ENCODE results near the gene EFCAB5. TPM values are rescaled to one million over a fixed set of nuclear protein-coding genes. Genes with fewer than 3 reads are reported as not detected.

EFCAB5 gene
- total RNA-seq, 1 donor from 2014 or later = 0.26 TPM

GRCh38 chr17:29905879-29906167, 35.6 kb upstream of the EFCAB5 start:
- Mint-ChIP-seq H3K4me3 (ENCODE audit: unreplicated experiment) (peak overlapping the region; percentile 42), H3K36me3 (ENCODE audit: low read depth, unreplicated experiment) (peaks cover 20% of the 10 kb centered on the region), H3K27me3 (ENCODE audit: unreplicated experiment) (no peaks in the 10 kb centered on the region), H3K27ac (ENCODE audit: unreplicated experiment) (no peak overlapping the region), H3K9me3 (ENCODE audit: unreplicated experiment) (no peaks in the 10 kb centered on the region), H3K4me1 (ENCODE audit: unreplicated experiment) (no peaks in the 10 kb centered on the region)
- TF ChIP-seq CTCF (IDR thresholded peaks at IDR 0.05; ENCODE audit: unreplicated experiment) = no peak
- DNase-seq (ENCODE audit: low spot score) = no peak

- no peaks in the 10 kb centered on the region for H3K27me3 Mint-ChIP-seq (ENCODE audit: unreplicated experiment)
- H3K4me3 Mint-ChIP-seq (ENCODE audit: unreplicated experiment) = peak overlapping the region; percentile 80
- no peaks in the 10 kb centered on the region for H3K4me1 Mint-ChIP-seq (ENCODE audit: unreplicated experiment)
- no peaks in the 10 kb centered on the region for H3K9me3 Mint-ChIP-seq (ENCODE audit: unreplicated experiment)
- peaks cover 20% of the 10 kb centered on the region for H3K36me3 Mint-ChIP-seq (ENCODE audit: low read depth, unreplicated experiment)
- H3K27ac Mint-ChIP-seq (ENCODE audit: unreplicated experiment) = no peak overlapping the region
- TF ChIP-seq CTCF (IDR thresholded peaks at IDR 0.05; ENCODE audit: unreplicated experiment) = no peak
- no peak for DNase-seq (ENCODE audit: low spot score)
Observed at GRCh38 chr17:29906969-29907368, 34.5 kb upstream of the EFCAB5 start.

- no peak for TF ChIP-seq CTCF (IDR thresholded peaks at IDR 0.05; ENCODE audit: unreplicated experiment)
Observed at GRCh38 chr17:29909236-29910003, 32.0 kb upstream of the EFCAB5 start.

GRCh38 chr17:29911641-29912177, 29.7 kb upstream of the EFCAB5 start:
- no peaks in the 10 kb centered on the region for H3K9me3 Mint-ChIP-seq (ENCODE audit: unreplicated experiment)
- no peaks in the 10 kb centered on the region for H3K4me1 Mint-ChIP-seq (ENCODE audit: unreplicated experiment)
- no peak for TF ChIP-seq CTCF (IDR thresholded peaks at IDR 0.05; ENCODE audit: unreplicated experiment)
- no peaks in the 10 kb centered on the region for H3K27me3 Mint-ChIP-seq (ENCODE audit: unreplicated experiment)
- H3K36me3 Mint-ChIP-seq (ENCODE audit: low read depth, unreplicated experiment) = peaks cover 5% of the 10 kb centered on the region
- no peak overlapping the region for H3K4me3 Mint-ChIP-seq (ENCODE audit: unreplicated experiment)
- no peak overlapping the region for H3K27ac Mint-ChIP-seq (ENCODE audit: unreplicated experiment)
- DNase-seq (ENCODE audit: low spot score) = no peak

More at GRCh38 chr17:29909236-29910003, 32.0 kb upstream of the EFCAB5 start:
- Mint-ChIP-seq H3K27me3 (ENCODE audit: unreplicated experiment) (no peaks in the 10 kb centered on the region), H3K9me3 (ENCODE audit: unreplicated experiment) (no peaks in the 10 kb centered on the region), H3K36me3 (ENCODE audit: low read depth, unreplicated experiment) (peaks cover 20% of the 10 kb centered on the region), H3K27ac (ENCODE audit: unreplicated experiment) (no peak overlapping the region), H3K4me1 (ENCODE audit: unreplicated experiment) (no peaks in the 10 kb centered on the region), H3K4me3 (ENCODE audit: unreplicated experiment) (no peak overlapping the region)
- DNase-seq (ENCODE audit: low spot score) = no peak

GRCh38 chr17:29914819-29915537, 26.5 kb upstream of the EFCAB5 start:
- Mint-ChIP-seq H3K9me3 (ENCODE audit: unreplicated experiment) (no peaks in the 10 kb centered on the region), H3K27ac (ENCODE audit: unreplicated experiment) (no peak overlapping the region), H3K4me1 (ENCODE audit: unreplicated experiment) (peaks cover 10% of the 10 kb centered on the region), H3K36me3 (ENCODE audit: low read depth, unreplicated experiment) (no peaks in the 10 kb centered on the region), H3K4me3 (ENCODE audit: unreplicated experiment) (no peak overlapping the region), H3K27me3 (ENCODE audit: unreplicated experiment) (no peaks in the 10 kb centered on the region)
- no peak for DNase-seq (ENCODE audit: low spot score)
- TF ChIP-seq CTCF (IDR thresholded peaks at IDR 0.05; ENCODE audit: unreplicated experiment) = no peak
